Spinal cord (tissue), 10 donors: ENCODE measurements around the gene CFAP61. TPM values are rescaled to one million over a fixed set of nuclear protein-coding genes. Genes with fewer than 3 reads are reported as not detected.

Source experiments
- DNase-seq, 6 donors: peaks; one replicate each; pipeline versions ENCODE4 v3.0.0 to v3.0.0-alpha.2; 2013 to 2015; ENCODE audit warnings: low spot score in 6 of 6, low read depth in 4 of 6
- H3K27ac ChIP-seq: one replicate; pipeline ENCODE4 v1.5.1; 2013; ENCODE audit warnings: low read depth, low read length, control low read depth
- H3K27me3 ChIP-seq: one replicate; pipeline ENCODE4 v1.6.1; 2013; ENCODE audit warnings: low read length; ENCODE audit not compliant: control insufficient read depth, insufficient read depth
- H3K36me3 ChIP-seq: one replicate; pipeline ENCODE4 v1.6.1; 2013; ENCODE audit warnings: low read length; ENCODE audit not compliant: control insufficient read depth, insufficient read depth
- H3K4me1 ChIP-seq: one replicate; pipeline ENCODE4 v1.6.1; 2013; ENCODE audit warnings: low read length; ENCODE audit not compliant: control insufficient read depth, insufficient read depth
- H3K4me3 ChIP-seq: one replicate; pipeline ENCODE4 v1.5.1; 2013; ENCODE audit warnings: low read depth, low read length, control low read depth
- H3K9me3 ChIP-seq: one replicate; pipeline ENCODE4 v1.6.1; 2013; ENCODE audit warnings: low read length; ENCODE audit not compliant: control insufficient read depth, insufficient read depth
- WGBS: methylation state at CpG from one replicate; pipeline ENCODE4 v1.1.5; 2013; ENCODE audit warnings: missing lambda C conversion rate; ENCODE audit not compliant: insufficient coverage; 5-methylcytosine and 5-hydroxymethylcytosine counted together
- polyA plus RNA-seq, 2 donors: library from polyadenylated mRNA; unstranded; fragments of 120-200 nt; gene quantifications; one replicate each; pipeline ENCODE4 v1.2.1, GENCODE V29; 2013; ENCODE audit not compliant: insufficient read length in 2 of 2
- total RNA-seq, 2 donors: library from RNA; depleted of rRNA in 1 of 2; stranded (reverse); fragments of 120-200 nt in 1 of 2; fragments of >200 nt in 1 of 2; gene quantifications; one replicate each; pipeline versions ENCODE4 v1.2.3 to v1.2.4, GENCODE V29; 2013 to 2014
- donor health status: healthy.

Gene CFAP61
- total and polyA plus RNA-seq, 4 donors, result 4.0 to 9.8 (median 7.6) TPM

DNA sequence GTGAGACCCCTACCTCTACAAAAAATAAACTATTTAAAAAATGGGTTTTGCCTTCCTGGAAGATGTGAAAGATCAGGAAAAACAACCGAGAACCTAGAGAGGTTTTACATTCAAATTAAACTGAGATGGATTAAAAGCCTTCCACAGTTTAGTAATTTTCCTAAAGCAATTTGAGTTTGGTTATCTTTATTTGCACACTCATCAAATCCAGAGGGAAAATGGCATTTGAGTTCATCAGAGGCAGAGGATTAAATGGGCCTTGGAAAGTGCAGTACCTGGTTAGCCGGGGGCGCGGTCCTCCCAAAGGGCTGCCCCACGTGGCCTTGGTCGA is 158.6 kb downstream of the CFAP61 start:
- WGBS, result 77% methylated on average over 5 of the region's 6 CpGs
- Histone ChIP-seq H3K4me1 (peaks cover 9% of the 10 kb centered on the region), H3K27ac (no peak overlapping the region), H3K4me3 (no peak overlapping the region), H3K36me3 (no peaks in the 10 kb centered on the region), H3K9me3 (no peaks in the 10 kb centered on the region), H3K27me3 (peaks cover 6% of the 10 kb centered on the region)
- no peak for DNase-seq

DNA sequence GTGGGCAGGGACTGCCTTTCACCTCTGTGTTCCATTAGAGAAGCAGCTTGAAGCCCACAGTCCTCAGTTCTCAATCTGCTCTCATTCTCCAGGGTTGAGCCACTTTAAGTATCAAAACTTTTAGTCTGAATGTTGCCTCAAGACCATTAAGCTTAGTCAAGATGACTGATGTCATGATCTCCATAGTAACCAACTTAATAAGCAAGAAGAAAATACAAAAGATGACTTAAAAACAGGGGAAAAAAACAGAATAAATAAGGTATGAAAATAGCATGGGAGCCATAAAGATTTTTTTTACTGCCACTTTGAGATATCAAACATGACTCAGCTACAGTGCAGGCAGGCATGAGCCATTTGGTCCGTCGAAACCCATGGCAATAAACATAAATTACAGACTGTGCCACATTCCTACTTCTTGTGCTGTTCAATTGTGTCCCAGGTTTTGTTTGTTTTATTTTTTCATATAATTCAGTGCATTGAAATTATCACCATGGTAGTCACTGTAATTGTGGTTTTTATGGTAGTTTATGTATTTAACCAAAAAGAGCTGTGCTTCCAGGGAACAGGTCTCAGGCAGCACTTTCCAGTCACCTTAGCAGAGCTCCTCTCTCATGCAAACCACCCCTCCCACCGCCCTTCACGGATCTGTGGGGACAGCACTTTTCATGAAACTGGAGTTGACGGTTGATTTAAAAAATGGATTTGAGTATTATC is 159.1 kb downstream of the CFAP61 start:
- H3K9me3 ChIP-seq, result no peaks in the 10 kb centered on the region
- no peaks in the 10 kb centered on the region for H3K36me3 ChIP-seq
- peaks cover 9% of the 10 kb centered on the region for H3K4me1 ChIP-seq
- H3K27me3 ChIP-seq, result peaks cover 6% of the 10 kb centered on the region
- no peak overlapping the region for H3K4me3 ChIP-seq
- H3K27ac ChIP-seq, result no peak overlapping the region
- WGBS, result no CpG with 5 or more reads among the region's 5 CpGs
- peak in 1 of 6 donors; percentile 76 for DNase-seq

- DNase-seq, result no peak
- whole genome bisulfite sequencing, result 92% methylated on average over 11 of the region's 11 CpGs
- H3K4me1 ChIP-seq, result peaks cover 9% of the 10 kb centered on the region
- no peak overlapping the region for H3K27ac ChIP-seq
- no peaks in the 10 kb centered on the region for H3K9me3 ChIP-seq
- peaks cover 6% of the 10 kb centered on the region for H3K27me3 ChIP-seq
- no peak overlapping the region for H3K4me3 ChIP-seq
- no peaks in the 10 kb centered on the region for H3K36me3 ChIP-seq
Measured at GRCh38 chr20:20211988-20212518, 159.7 kb downstream of the CFAP61 start.

- no peak overlapping the region for H3K4me3 ChIP-seq
- no peak for DNase-seq
- H3K36me3 ChIP-seq, result no peaks in the 10 kb centered on the region
- H3K9me3 ChIP-seq, result no peaks in the 10 kb centered on the region
- H3K27me3 ChIP-seq, result peaks cover 6% of the 10 kb centered on the region
- no peak overlapping the region for H3K27ac ChIP-seq
- WGBS, result 54% methylated on average over 5 of the region's 5 CpGs
- H3K4me1 ChIP-seq, result peaks cover 6% of the 10 kb centered on the region
Measured at GRCh38 chr20:20212675-20213096, 160.4 kb downstream of the CFAP61 start.

- H3K9me3 ChIP-seq, result no peaks in the 10 kb centered on the region
- DNase-seq, result peak in 2 of 6 donors; percentile 42 to 58
- H3K36me3 ChIP-seq, result no peaks in the 10 kb centered on the region
- H3K4me3 ChIP-seq, result no peak overlapping the region
- no peak overlapping the region for H3K27ac ChIP-seq
- WGBS, result no CpG with 5 or more reads among the region's 5 CpGs
- peaks cover 6% of the 10 kb centered on the region for H3K4me1 ChIP-seq
- peaks cover 2% of the 10 kb centered on the region for H3K27me3 ChIP-seq
Measured at GRCh38 chr20:20213526-20214121, 161.3 kb downstream of the CFAP61 start.

DNA sequence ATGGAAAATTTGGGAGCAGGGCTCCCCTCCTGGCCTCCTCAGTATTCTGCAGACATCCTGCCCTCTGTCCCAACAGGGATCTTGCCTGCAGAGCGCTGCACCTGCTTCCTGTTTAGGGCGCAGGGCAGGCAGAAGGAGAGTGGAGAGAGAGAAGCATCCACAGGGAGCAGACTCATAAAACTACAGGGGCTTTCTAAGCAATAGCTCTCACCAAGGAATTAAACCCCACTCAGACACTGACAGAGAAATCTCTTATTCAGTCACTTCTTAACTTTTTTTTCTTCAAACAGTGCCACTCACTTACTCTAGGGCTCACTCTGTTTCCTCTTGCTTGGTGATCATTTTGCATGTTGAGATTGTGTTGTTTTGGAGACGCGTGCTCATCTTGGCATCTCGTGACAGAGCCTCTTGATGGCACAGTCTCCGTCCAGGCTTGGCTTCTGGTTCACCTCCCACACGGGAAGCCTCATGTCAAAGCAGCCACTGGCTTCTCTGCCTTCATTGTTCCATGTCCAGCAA is 162.5 kb downstream of the CFAP61 start:
- peak in 2 of 6 donors; percentile 27 to 62 for DNase-seq
- Histone ChIP-seq H3K9me3 (no peaks in the 10 kb centered on the region), H3K36me3 (no peaks in the 10 kb centered on the region), H3K27me3 (peaks cover 2% of the 10 kb centered on the region), H3K4me3 (no peak overlapping the region), H3K27ac (no peak overlapping the region), H3K4me1 (peaks cover 6% of the 10 kb centered on the region)
- WGBS, result 34% methylated on average over 5 of the region's 7 CpGs

GRCh38 chr20:20215976-20216727 is 163.8 kb downstream of the CFAP61 start:
- 26% methylated on average over 6 of the region's 12 CpGs for WGBS
- Histone ChIP-seq H3K4me1 (peaks cover 6% of the 10 kb centered on the region), H3K4me3 (no peak overlapping the region), H3K36me3 (no peaks in the 10 kb centered on the region), H3K27me3 (peaks cover 2% of the 10 kb centered on the region), H3K9me3 (no peaks in the 10 kb centered on the region), H3K27ac (no peak overlapping the region)
- peak in 2 of 6 donors; percentile 87 to 90 for DNase-seq

DNA sequence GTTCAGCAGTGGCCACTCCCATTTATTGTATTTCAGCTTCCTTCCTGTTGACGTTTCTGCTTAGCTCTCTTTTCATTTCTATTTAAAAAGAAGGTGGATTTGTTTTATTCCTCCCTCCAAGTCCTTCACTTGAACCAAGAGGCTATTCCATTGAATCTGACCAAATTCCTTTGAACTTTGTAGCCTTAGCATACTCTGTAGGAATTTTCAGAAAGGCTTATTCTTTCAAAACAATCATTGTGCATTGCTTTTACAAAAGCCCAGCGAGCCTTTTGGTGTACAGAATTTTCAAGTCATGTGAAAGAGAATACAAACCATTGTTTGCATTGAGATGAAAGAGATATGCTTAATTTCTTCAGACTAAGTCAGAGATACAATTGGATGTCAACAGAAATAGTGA is 164.6 kb downstream of the CFAP61 start:
- peaks cover 6% of the 10 kb centered on the region for H3K4me1 ChIP-seq

DNA sequence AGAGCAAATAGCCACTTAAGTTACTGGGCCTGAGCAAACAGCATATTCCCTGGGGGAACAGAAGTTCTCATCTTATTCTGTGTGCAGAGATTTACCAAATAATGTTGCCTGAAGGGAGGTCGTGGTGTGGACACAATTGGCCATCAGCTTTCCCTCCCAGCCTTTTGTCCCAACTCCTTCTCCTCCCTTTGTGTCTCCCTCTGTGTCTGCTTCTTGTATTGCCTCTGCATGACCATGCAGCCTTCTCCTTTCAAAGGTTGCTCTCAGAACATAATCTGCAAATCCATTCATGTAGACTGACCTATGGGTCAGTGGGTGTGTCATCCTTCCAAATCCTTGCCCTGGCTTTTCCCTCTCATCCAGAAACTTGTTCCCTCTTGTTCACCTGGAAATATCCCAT is 165.3 kb downstream of the CFAP61 start:
- peaks cover 6% of the 10 kb centered on the region for H3K4me1 ChIP-seq
- no peak overlapping the region for H3K4me3 ChIP-seq
- H3K27ac ChIP-seq, result no peak overlapping the region
- no CpG with 5 or more reads among the region's 1 CpG for whole genome bisulfite sequencing
- no peaks in the 10 kb centered on the region for H3K36me3 ChIP-seq
- no peaks in the 10 kb centered on the region for H3K9me3 ChIP-seq
- peaks cover 2% of the 10 kb centered on the region for H3K27me3 ChIP-seq
- no peak for DNase-seq

More for the DNA sequence above, 164.6 kb downstream of the CFAP61 start:
- no peaks in the 10 kb centered on the region for H3K9me3 ChIP-seq
- no peak for DNase-seq
- no peak overlapping the region for H3K4me3 ChIP-seq
- H3K27ac ChIP-seq, result no peak overlapping the region
- WGBS, result no CpG with 5 or more reads among the region's 2 CpGs
- no peaks in the 10 kb centered on the region for H3K36me3 ChIP-seq
- H3K27me3 ChIP-seq, result peaks cover 2% of the 10 kb centered on the region
